Mesenchymal stem cell (in vitro differentiated cells and primary cell): ENCODE measurements around the gene GGN.

Experiments used
- DNase-seq: peaks from one replicate; pipeline ENCODE4 v3.0.0-alpha.2; 2013
- H2AFZ ChIP-seq: one replicate; pipeline ENCODE4 v1.6.1; 2013; ENCODE audit warnings: low read depth, mild to moderate bottlenecking, control low read depth, inconsistent platforms, low read length, moderate library complexity
- H2AK5ac ChIP-seq: 2 replicates; pipeline ENCODE4 v1.6.1; 2013; ENCODE audit warnings: low read length, moderate library complexity, mild to moderate bottlenecking, inconsistent platforms; ENCODE audit not compliant: severe bottlenecking
- H2BK120ac ChIP-seq: one replicate; pipeline ENCODE4 v1.6.1; 2013; ENCODE audit warnings: low read depth, mild to moderate bottlenecking, inconsistent platforms, low read length, moderate library complexity
- H2BK12ac ChIP-seq, 2 experiments: one replicate each; pipeline ENCODE4 v1.6.1; 2013; ENCODE audit warnings: inconsistent platforms in 2 of 2, low read length in 2 of 2, mild to moderate bottlenecking in 2 of 2, moderate library complexity in 2 of 2, control low read depth in 1 of 2
- H2BK15ac ChIP-seq: one replicate; pipeline ENCODE4 v1.6.1; 2013; ENCODE audit warnings: mild to moderate bottlenecking, low read depth, inconsistent platforms; ENCODE audit not compliant: poor library complexity, severe bottlenecking
- H2BK5ac ChIP-seq: 2 replicates; pipeline ENCODE4 v1.6.1; 2013; ENCODE audit warnings: low read depth, mild to moderate bottlenecking, low read length, control low read depth, inconsistent platforms; ENCODE audit not compliant: poor library complexity, severe bottlenecking
- H3K14ac ChIP-seq, 2 experiments: one replicate each; pipeline ENCODE4 v1.6.1; 2013; ENCODE audit warnings: inconsistent platforms in 2 of 2, low read length in 2 of 2, control low read depth in 1 of 2, mild to moderate bottlenecking in 1 of 2, moderate library complexity in 1 of 2
- H3K18ac ChIP-seq, 2 experiments: one replicate each; pipeline ENCODE4 v1.6.1; 2013; ENCODE audit warnings: inconsistent platforms in 2 of 2, low read length in 2 of 2, control low read depth in 1 of 2, low read depth in 1 of 2, mild to moderate bottlenecking in 1 of 2
- H3K23ac ChIP-seq, 2 experiments: one replicate each; pipeline ENCODE4 v1.6.1; 2013; ENCODE audit warnings: inconsistent platforms in 2 of 2, low read length in 2 of 2, mild to moderate bottlenecking in 2 of 2, moderate library complexity in 2 of 2, control low read depth in 1 of 2
- H3K27ac ChIP-seq: 2 replicates; pipeline ENCODE4 v1.5.1; 2013; ENCODE audit warnings: mild to moderate bottlenecking, moderate library complexity, low read length, control low read depth, inconsistent platforms; ENCODE audit not compliant: poor library complexity, severe bottlenecking
- H3K27me3 ChIP-seq, 2 experiments: 2 replicates each; pipeline versions ENCODE4 v1.6.1 to v1.7.0; 2013; ENCODE audit warnings: low read length in 2 of 2, mild to moderate bottlenecking in 2 of 2, moderate library complexity in 2 of 2, control low read depth in 1 of 2, inconsistent platforms in 1 of 2; ENCODE audit not compliant: control insufficient read depth in 1 of 2, insufficient read depth in 1 of 2
- H3K36me3 ChIP-seq, 2 experiments: 2 replicates each; pipeline versions ENCODE4 v1.6.1 to v1.7.0; 2013; ENCODE audit warnings: low read length in 2 of 2, control low read depth in 1 of 2, inconsistent platforms in 1 of 2, low read depth in 1 of 2, mild to moderate bottlenecking in 1 of 2; ENCODE audit not compliant: insufficient read depth in 2 of 2, control insufficient read depth in 1 of 2
- H3K4ac ChIP-seq, 2 experiments: one replicate each; pipeline ENCODE4 v1.6.1; 2013; ENCODE audit warnings: inconsistent platforms in 2 of 2, low read length in 2 of 2, mild to moderate bottlenecking in 2 of 2, moderate library complexity in 2 of 2, control low read depth in 1 of 2, low read depth in 1 of 2
- H3K4me1 ChIP-seq: 2 replicates; pipeline ENCODE4 v1.6.1; 2013; ENCODE audit warnings: low read depth, low read length, control low read depth; ENCODE audit not compliant: control insufficient read depth, insufficient read depth
- H3K4me2 ChIP-seq: 2 replicates; pipeline ENCODE4 v1.6.1; 2013; ENCODE audit warnings: low read length, mild to moderate bottlenecking, inconsistent platforms; ENCODE audit not compliant: poor library complexity, severe bottlenecking
- H3K4me3 ChIP-seq, 2 experiments: 2 replicates each; pipeline versions ENCODE4 v1.5.1 to v1.7.0; 2013; ENCODE audit warnings: low read length in 2 of 2, mild to moderate bottlenecking in 2 of 2, control low read depth in 1 of 2, low read depth in 1 of 2; ENCODE audit not compliant: insufficient read depth in 1 of 2
- H3K79me1 ChIP-seq: replicated peaks from 2 replicates; pipeline ENCODE4 v1.6.1; 2013; ENCODE audit warnings: mild to moderate bottlenecking, control low read depth, low read length, inconsistent platforms; ENCODE audit not compliant: poor library complexity, severe bottlenecking
- H3K9ac ChIP-seq: 2 replicates; pipeline ENCODE4 v1.7.0; 2013; ENCODE audit warnings: mild to moderate bottlenecking, low read length, moderate library complexity
- H3K9me3 ChIP-seq: 2 replicates; pipeline ENCODE4 v1.7.0; 2013; ENCODE audit warnings: mild to moderate bottlenecking, low read length; ENCODE audit not compliant: control insufficient read depth
- H4K8ac ChIP-seq: one replicate; pipeline ENCODE4 v1.6.1; 2013; ENCODE audit warnings: inconsistent platforms, mild to moderate bottlenecking, low read length, moderate library complexity
- H4K91ac ChIP-seq: one replicate; pipeline ENCODE4 v1.6.1; 2013; ENCODE audit warnings: mild to moderate bottlenecking, low read length, inconsistent platforms
- WGBS: methylation state at CpG from one replicate; pipeline ENCODE4 v1.1.7; 2013; ENCODE audit warnings: mixed read lengths; 5-methylcytosine and 5-hydroxymethylcytosine counted together

Gene GGN

DNA sequence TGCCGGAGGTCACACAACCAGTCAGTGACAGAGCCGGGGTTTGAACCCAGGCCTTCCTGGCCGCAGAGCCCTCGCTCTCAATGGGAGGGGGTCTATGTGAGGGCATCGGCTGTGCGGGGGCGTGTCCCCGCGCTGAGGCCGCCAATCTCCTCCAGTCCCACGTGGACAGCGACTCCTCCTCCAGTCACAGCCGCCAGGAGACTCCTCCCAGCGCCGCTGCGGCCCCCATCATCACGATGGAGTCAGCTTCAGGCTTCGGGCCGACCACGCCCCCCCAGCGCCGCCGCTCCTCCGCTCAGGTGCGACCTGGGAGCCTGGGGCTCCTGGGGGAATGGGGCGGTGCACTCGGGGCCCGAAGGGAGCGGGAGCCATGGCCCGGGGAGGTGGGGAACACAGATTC lies 6.7 kb upstream of the GGN start:
- Histone ChIP-seq H4K8ac (peak overlapping the region; percentile 4), H3K4ac (no peak overlapping the region), H3K23ac (no peak overlapping the region), H4K91ac (no peak overlapping the region), H3K36me3 (peaks cover 28 to 39% of the 10 kb centered on the region in 2 experiments), H3K4me1 (peaks cover 22% of the 10 kb centered on the region), H2BK120ac (no peak overlapping the region), H3K4me3 (peak overlapping the region in 1 of 2 experiments; percentile 4), H3K14ac (no peak overlapping the region), H3K4me2 (no peak overlapping the region), H3K18ac (no peak overlapping the region), H3K27me3 (peaks cover 0 to 8% of the 10 kb centered on the region in 2 experiments), H3K27ac (no peak overlapping the region), H2BK5ac (no peak overlapping the region), H2BK12ac (no peak overlapping the region), H3K9ac (no peak overlapping the region), H2BK15ac (no peak overlapping the region), H2AFZ (no peak overlapping the region), H2AK5ac (no peak overlapping the region), H3K9me3 (no peaks in the 10 kb centered on the region), H3K79me1 (peaks cover 11% of the 10 kb centered on the region)
- DNase-seq: no peak
- 28% methylated on average over 30 of the region's 30 CpGs for WGBS

DNA sequence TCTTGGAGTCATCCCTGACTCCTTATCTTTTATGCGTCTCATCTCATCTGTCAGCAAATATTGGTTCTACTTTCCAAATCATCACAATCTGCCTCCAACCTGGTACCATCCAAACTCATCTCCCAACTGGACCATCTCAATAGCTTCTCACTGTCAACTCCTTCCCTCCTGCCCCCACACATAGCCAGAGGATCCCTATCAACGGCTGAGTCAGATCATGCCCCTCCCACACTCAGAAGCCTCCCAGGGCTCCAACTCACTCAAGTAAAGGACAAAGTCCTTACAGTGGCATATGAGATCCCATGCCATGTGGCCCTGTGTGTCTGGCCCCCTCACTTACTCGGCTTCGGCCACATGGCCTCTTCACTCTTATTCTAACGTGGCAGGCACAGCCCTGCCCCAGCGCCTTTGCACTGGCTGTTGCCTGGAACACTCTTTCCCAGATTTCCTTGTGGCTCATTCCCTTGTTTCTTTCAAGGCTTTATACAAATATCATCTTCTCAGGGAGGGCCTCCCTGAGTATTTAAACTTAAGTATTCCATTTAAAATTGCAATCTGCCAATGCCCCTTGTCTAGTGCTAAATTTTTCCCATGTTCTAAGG lies 5.0 kb upstream of the GGN start:
- Histone ChIP-seq H2BK5ac (no peak overlapping the region), H2AK5ac (no peak overlapping the region), H3K27ac (no peak overlapping the region), H3K4me1 (peaks cover 25% of the 10 kb centered on the region), H2BK15ac (no peak overlapping the region), H3K9ac (no peak overlapping the region), H3K27me3 (peaks cover 0 to 8% of the 10 kb centered on the region in 2 experiments), H2AFZ (no peak overlapping the region), H3K23ac (no peak overlapping the region), H4K8ac (no peak overlapping the region), H3K4me2 (no peak overlapping the region), H3K14ac (no peak overlapping the region), H3K79me1 (peaks cover 13% of the 10 kb centered on the region), H3K18ac (no peak overlapping the region), H3K4me3 (no peak overlapping the region), H2BK12ac (peak overlapping the region in 1 of 2 experiments; percentile 24), H4K91ac (no peak overlapping the region), H3K9me3 (no peaks in the 10 kb centered on the region), H3K4ac (no peak overlapping the region), H3K36me3 (peaks cover 28 to 39% of the 10 kb centered on the region in 2 experiments), H2BK120ac (no peak overlapping the region)
- WGBS: 69% methylated on average over 6 of the region's 6 CpGs
- peak; percentile 64 for DNase-seq

DNA sequence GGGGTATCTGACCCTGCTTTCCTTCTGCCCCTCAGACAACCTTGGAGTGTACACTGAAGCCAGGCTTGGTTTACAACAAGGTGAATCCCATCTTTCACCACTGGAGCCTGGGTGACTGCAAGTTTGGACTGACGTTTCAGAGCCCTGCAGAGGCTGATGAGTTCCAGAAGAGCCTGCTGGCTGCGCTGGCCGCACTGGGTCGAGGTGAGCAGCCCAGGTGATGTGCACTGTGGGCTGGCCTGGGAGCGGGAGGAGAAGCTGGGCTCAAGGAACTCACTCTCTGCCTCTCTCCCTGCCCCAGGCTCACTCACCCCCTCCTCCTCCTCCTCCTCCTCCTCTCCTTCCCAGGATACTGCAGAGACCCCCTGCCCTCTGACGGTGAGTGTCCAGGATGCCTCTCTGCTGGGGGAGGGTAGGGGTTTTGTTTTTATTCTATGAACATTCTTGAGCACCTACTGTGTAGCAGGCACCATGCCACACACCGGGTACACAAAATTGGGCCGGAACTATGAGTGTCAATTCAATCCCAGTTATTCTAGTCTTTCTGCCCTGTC lies 4.2 kb upstream of the GGN start:
- H3K14ac ChIP-seq: no peak overlapping the region
- H3K27ac ChIP-seq: no peak overlapping the region
- peaks cover 13% of the 10 kb centered on the region for H3K79me1 ChIP-seq
- no peaks in the 10 kb centered on the region for H3K9me3 ChIP-seq
- no peak overlapping the region for H3K18ac ChIP-seq
- H2BK15ac ChIP-seq: peak overlapping the region; percentile 75
- no peak overlapping the region for H3K4me2 ChIP-seq
- no peak for DNase-seq
- H3K27me3 ChIP-seq: peaks cover 0 to 8% of the 10 kb centered on the region in 2 experiments
- peaks cover 28 to 40% of the 10 kb centered on the region in 2 experiments for H3K36me3 ChIP-seq
- H4K91ac ChIP-seq: no peak overlapping the region
- no peak overlapping the region for H2AFZ ChIP-seq
- no peak overlapping the region for H3K4me3 ChIP-seq
- H4K8ac ChIP-seq: peak overlapping the region; percentile 4
- peaks cover 32% of the 10 kb centered on the region for H3K4me1 ChIP-seq
- no peak overlapping the region for H2BK12ac ChIP-seq
- H3K4ac ChIP-seq: no peak overlapping the region
- no peak overlapping the region for H2BK120ac ChIP-seq
- no peak overlapping the region for H3K23ac ChIP-seq
- H2AK5ac ChIP-seq: no peak overlapping the region
- no peak overlapping the region for H2BK5ac ChIP-seq
- H3K9ac ChIP-seq: no peak overlapping the region
- 78% methylated on average over 6 of the region's 8 CpGs for WGBS

DNA sequence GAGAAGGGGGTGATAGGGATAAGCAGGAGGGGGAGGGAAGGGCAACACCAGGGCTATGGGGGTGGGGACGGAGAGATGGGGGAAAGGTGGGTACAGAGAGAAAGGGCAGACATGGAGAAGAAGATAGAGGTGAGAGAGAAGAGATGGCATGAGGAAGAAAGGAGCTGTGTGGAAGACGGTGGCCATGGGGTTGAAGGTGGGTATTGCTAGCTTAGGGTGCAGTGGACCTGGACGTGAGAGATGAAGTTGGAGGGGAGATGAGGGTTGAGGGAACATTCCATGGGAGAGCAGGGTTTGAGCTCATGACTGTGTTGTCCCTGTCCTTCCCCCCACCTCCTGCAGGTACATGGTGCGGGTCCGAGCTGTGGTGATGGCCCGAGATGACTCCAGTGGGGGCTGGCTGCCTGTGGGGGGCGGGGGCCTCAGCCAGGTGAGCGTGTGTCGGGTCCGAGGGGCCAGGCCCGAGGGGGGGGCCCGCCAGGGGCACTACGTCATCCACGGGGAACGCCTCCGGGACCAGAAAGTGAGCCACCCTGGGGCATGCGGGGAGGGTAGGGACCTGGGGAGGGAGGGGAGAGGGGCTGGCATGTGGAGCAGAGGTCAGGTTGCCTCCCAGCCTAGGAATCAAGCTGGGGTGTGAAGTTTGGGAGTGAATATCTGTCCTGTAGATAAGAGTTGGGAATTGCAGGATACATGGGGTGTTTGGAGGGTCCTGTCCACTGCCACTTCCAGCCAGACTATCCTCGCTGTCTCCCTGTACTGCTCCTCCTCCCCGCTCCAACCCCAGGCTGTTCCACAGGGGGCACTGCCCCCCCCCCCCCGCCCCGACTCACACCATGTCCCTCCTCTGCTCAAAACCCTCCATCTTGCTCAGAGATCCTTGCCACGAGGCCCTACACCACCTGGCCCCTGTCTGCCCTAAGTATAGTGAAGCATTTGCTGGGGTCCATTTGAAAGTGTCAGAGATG lies 2.4 kb upstream of the GGN start:
- peaks cover 43% of the 10 kb centered on the region for H3K4me1 ChIP-seq
- H3K27ac ChIP-seq: peak overlapping the region; percentile 44
- peak overlapping the region in 1 of 2 experiments; percentile 14 for H3K23ac ChIP-seq
- H2BK120ac ChIP-seq: peak overlapping the region; percentile 76
- peak overlapping the region; percentile 33 for H2AK5ac ChIP-seq
- peak overlapping the region; percentile 49 for H3K4me2 ChIP-seq
- H3K14ac ChIP-seq: peak overlapping the region in 1 of 2 experiments; percentile 85
- peak overlapping the region in 1 of 2 experiments; percentile 65 for H3K4ac ChIP-seq
- peak overlapping the region; percentile 40 to 88 for H3K18ac ChIP-seq
- H3K79me1 ChIP-seq: peaks cover 20% of the 10 kb centered on the region
- H3K36me3 ChIP-seq: peaks cover 26 to 46% of the 10 kb centered on the region in 2 experiments
- 52% methylated on average over 20 of the region's 22 CpGs for WGBS
- peaks cover 0 to 3% of the 10 kb centered on the region in 2 experiments for H3K27me3 ChIP-seq
- H4K91ac ChIP-seq: peak overlapping the region; percentile 65
- H2AFZ ChIP-seq: no peak overlapping the region
- H2BK5ac ChIP-seq: no peak overlapping the region
- H3K4me3 ChIP-seq: peak overlapping the region; percentile 26 to 90
- H3K9me3 ChIP-seq: no peaks in the 10 kb centered on the region
- no peak for DNase-seq
- peak overlapping the region; percentile 89 for H3K9ac ChIP-seq
- H4K8ac ChIP-seq: peak overlapping the region; percentile 78
- peak overlapping the region; percentile 62 for H2BK15ac ChIP-seq
- H2BK12ac ChIP-seq: peak overlapping the region; percentile 12 to 93
